ENCODE data around the gene PI4K2A. TPM values are rescaled to one million over a fixed set of nuclear protein-coding genes. Genes with fewer than 3 reads are reported as not detected.

The PI4K2A gene
- total RNA-seq, 2 donors from 2014 or later, result 12.3 to 26.2 TPM

DNA sequence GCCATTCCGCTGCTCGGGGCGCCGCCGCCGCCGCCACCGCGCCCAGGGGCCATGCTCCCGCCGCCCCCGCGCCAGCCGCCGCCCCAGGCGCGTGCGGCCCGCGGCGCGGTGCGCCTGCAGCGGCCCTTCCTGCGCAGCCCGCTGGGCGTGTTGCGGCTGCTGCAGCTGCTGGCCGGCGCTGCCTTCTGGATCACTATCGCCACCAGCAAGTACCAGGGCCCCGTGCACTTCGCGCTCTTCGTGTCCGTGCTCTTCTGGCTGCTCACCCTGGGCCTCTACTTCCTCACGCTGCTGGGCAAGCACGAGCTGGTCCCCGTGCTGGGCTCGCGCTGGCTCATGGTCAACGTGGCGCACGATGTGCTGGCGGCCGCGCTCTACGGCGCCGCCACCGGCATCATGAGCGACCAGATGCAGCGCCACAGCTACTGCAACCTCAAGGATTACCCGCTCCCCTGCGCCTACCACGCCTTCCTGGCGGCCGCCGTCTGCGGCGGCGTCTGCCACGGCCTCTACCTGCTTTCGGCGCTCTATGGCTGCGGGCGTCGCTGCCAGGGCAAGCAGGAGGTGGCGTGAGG lies 73.4 kb downstream of the PI4K2A start:
- H3K36me3 ChIP-seq, result no peaks in the 10 kb centered on the region
- no peaks in the 10 kb centered on the region for H3K27me3 ChIP-seq (replicated peaks; ENCODE audit: insufficient read depth)
- intact Hi-C loops (cut with DNase I), result no loop called here
- peak overlapping the region; percentile 44 to 53 for H3K4me3 ChIP-seq
- peaks cover 2% of the 10 kb centered on the region for H3K4me1 ChIP-seq (replicated peaks)
- peak overlapping the region; percentile 88 to 92 for H3K27ac ChIP-seq
- under 1% methylated on average over 69 of the region's 69 CpGs for WGBS
- TF ChIP-seq POLR2AphosphoS5 (IDR thresholded peaks at IDR 0.05) (peak; percentile 22), POLR2A (IDR thresholded peaks at IDR 0.05) (peak; percentile 54), CTCF (IDR thresholded peaks at IDR 0.05) (peak in 1 of 4 experiments; percentile 29)
- no peaks in the 10 kb centered on the region for H3K9me3 ChIP-seq
- peak; percentile 63 for DNase-seq (ENCODE audit: low spot score)

GRCh38 chr10:97714401-97715258 lies 74.2 kb downstream of the PI4K2A start:
- Histone ChIP-seq H3K27ac (peak overlapping the region; percentile 88 to 92), H3K27me3 (replicated peaks; ENCODE audit: insufficient read depth) (no peaks in the 10 kb centered on the region), H3K4me3 (peak overlapping the region; percentile 44 to 53), H3K36me3 (no peaks in the 10 kb centered on the region), H3K9me3 (no peaks in the 10 kb centered on the region), H3K4me1 (replicated peaks) (peaks cover 9% of the 10 kb centered on the region)
- DNase-seq (ENCODE audit: low spot score), result peak; percentile 85
- WGBS, result under 1% methylated on average over 60 of the region's 74 CpGs
- TF ChIP-seq POLR2A (IDR thresholded peaks at IDR 0.05) (peak; percentile 71), POLR2AphosphoS5 (IDR thresholded peaks at IDR 0.05) (peak; percentile 84), CTCF (IDR thresholded peaks at IDR 0.05) (no peak)
- intact Hi-C loops (cut with DNase I), result no loop called here

DNA sequence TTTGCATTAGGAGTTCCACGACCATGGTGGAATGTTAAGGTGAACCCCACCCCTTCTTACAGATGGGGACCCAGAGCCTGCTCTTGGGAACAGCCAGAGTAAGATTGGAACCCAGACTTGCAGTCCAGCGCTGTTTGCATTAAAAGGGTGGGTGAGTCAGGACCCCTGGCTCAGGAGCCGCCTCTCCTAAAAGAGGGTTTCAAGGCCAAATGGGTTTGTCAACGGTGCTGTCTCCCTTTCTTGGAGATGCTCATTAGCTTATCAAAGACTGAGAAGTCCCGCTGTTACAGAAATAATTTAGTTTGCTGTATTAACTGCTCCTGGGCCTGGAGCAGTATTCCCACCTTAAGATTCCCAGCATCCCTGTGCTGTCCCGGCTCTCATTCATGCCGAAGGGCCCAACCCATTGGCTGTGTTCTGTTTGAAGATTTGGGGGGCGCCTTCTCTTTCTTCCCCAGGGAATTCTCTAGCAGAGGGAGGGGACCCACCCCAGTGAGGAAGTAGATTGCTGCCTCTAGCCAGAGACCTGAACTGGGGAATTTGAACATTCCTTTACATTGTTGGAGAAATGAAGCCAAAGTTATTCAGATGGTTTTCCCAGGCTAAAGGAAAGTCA lies 74.9 kb downstream of the PI4K2A start:
- Histone ChIP-seq H3K9me3 (no peaks in the 10 kb centered on the region), H3K27ac (peak overlapping the region; percentile 88 to 92), H3K27me3 (replicated peaks; ENCODE audit: insufficient read depth) (no peaks in the 10 kb centered on the region), H3K4me1 (replicated peaks) (peaks cover 9% of the 10 kb centered on the region), H3K4me3 (peak overlapping the region; percentile 44 to 53), H3K36me3 (no peaks in the 10 kb centered on the region)
- no peak for TF ChIP-seq POLR2A (IDR thresholded peaks at IDR 0.05)
- TF ChIP-seq CTCF (IDR thresholded peaks at IDR 0.05), result no peak
- TF ChIP-seq POLR2AphosphoS5 (IDR thresholded peaks at IDR 0.05), result no peak
- intact Hi-C loops (cut with DNase I), result no loop called here
- no peak for DNase-seq (ENCODE audit: low spot score)
- 28% methylated on average over 8 of the region's 8 CpGs for WGBS

DNA sequence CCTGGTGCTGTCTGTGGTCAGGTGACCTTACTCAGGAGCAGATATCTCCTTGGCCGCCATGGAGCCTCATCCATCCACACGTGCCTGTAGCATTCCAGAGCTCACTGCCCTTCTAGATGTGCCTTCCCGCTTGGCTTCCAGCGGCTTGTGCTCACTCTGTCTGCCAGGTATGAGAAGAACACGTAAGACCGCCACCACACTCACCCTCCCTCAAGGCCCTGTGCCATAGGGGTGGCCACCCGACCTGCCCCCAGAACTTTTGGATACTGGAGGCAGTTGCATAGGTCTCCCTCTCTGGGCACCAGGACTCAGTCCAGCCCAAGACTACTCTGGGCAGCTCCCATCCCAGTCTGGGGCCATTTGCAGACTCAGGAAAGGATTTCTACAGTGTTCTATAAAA lies 77.2 kb downstream of the PI4K2A start:
- TF ChIP-seq POLR2A (IDR thresholded peaks at IDR 0.05) (no peak), CTCF (IDR thresholded peaks at IDR 0.05) (no peak), POLR2AphosphoS5 (IDR thresholded peaks at IDR 0.05) (no peak)
- intact Hi-C loops (cut with DNase I), result no loop called here

More for the DNA sequence above, 77.2 kb downstream of the PI4K2A start:
- Histone ChIP-seq H3K4me1 (replicated peaks) (peaks cover 9% of the 10 kb centered on the region), H3K4me3 (no peak overlapping the region), H3K9me3 (no peaks in the 10 kb centered on the region), H3K36me3 (no peaks in the 10 kb centered on the region), H3K27me3 (replicated peaks; ENCODE audit: insufficient read depth) (no peaks in the 10 kb centered on the region), H3K27ac (peak overlapping the region; percentile 71 to 73)
- DNase-seq (ENCODE audit: low spot score), result no peak
- 86% methylated on average over 7 of the region's 7 CpGs for WGBS

All from prostate gland (tissue), 2 donors.